HCT116 (cell line): Measurements from ENCODE around the gene GGT5. TPM values are rescaled to one million over a fixed set of nuclear protein-coding genes. Genes with fewer than 3 reads are reported as not detected.
"Not testable (repeated sequence)": the region's sequence is repeated elsewhere in the genome, so short reads cannot be mapped to it uniquely, and the experiment has no call there.

ENCODE experiments used
- ATAC-seq: fragments of 200-7000 bp; cut with Tn5 transposase; 2 replicates; pipeline ENCODE4 v1.9.1; 2020; ENCODE audit warnings: mild to moderate bottlenecking, moderate library complexity
- BruUV-seq: library from RNA; stranded (reverse); fragments of 400-500 nt; replicated peaks from 2 replicates; lab custom pipeline; 2021; lab: Mats Ljungman, UMichigan
- CTCF ChIA-PET: fragments of 300-600 bp; sonication (Branson Sonifier 250); formaldehyde crosslinking; loops from one replicate; lab custom pipeline; 2021; ENCODE audit warnings: antibody characterized with exemption; lab: Charles Lee
- POLR2A ChIA-PET: fragments of 300-600, 350-600 bp; sonication (Branson Sonifier 250); formaldehyde crosslinking; loops from one replicate; lab custom pipeline; 2021; ENCODE audit warnings: antibody characterized with exemption; lab: Charles Lee
- RAD21 ChIA-PET, 2 experiments: fragments of 300-600 bp; sonication (Branson Sonifier 250); formaldehyde crosslinking; loops; one replicate each; lab custom pipeline; 2023; ENCODE audit warnings: low total read pairs in 2 of 2; ENCODE audit not compliant: uncharacterized antibody in 2 of 2, unreplicated experiment in 2 of 2, low non-redundant PET in 1 of 2; lab: Charles Lee
- DNase-seq: peaks from one replicate; pipeline ENCODE4 v3.0.0-alpha.2; 2010; ENCODE audit warnings: low read depth, low spot score
- H2AFZ ChIP-seq: fragments of 200-600 bp; shearing (Covaris generic), sonication (generic); 2 replicates; pipeline ENCODE4 v1.6.1; 2017; ENCODE audit warnings: low read depth, mixed run types, mixed read lengths, antibody characterized with exemption, low read length; ENCODE audit not compliant: poor library complexity, severe bottlenecking
- H3K27ac ChIP-seq: 2 replicates; pipeline ENCODE4 v1.5.1; 2012; ENCODE audit warnings: low read depth, low read length
- H3K27me3 ChIP-seq: fragments of 200-600 bp; sonication (generic); 2 replicates; pipeline ENCODE4 v1.6.1; 2016; ENCODE audit warnings: mixed run types, low read length, mixed read lengths; ENCODE audit not compliant: insufficient read depth
- H3K36me3 ChIP-seq, 2 experiments: fragments of 200-500 bp in 1 of 2; fragments of 200-600 bp in 1 of 2; sonication (Bioruptor generic) in 1 of 2; sonication (generic) in 1 of 2; 2 replicates each; pipeline versions ENCODE4 v1.5.1 to v1.6.1; 2014 to 2016; ENCODE audit warnings: low read length in 2 of 2, inconsistent platforms in 1 of 2, mixed read lengths in 1 of 2, mixed run types in 1 of 2; ENCODE audit not compliant: insufficient read depth in 2 of 2, control insufficient read depth in 1 of 2
- H3K4me1 ChIP-seq, 2 experiments: fragments of 200-600 bp in 1 of 2; sonication (generic) in 1 of 2; 2 replicates each; pipeline versions ENCODE4 v1.5.1 to v1.6.1; 2012 to 2017; ENCODE audit warnings: low read length in 2 of 2, inconsistent platforms in 1 of 2, mild to moderate bottlenecking in 1 of 2, mixed read lengths in 1 of 2, mixed run types in 1 of 2, moderate library complexity in 1 of 2; ENCODE audit not compliant: insufficient read depth in 2 of 2, control insufficient read depth in 1 of 2
- H3K4me2 ChIP-seq: fragments of 200-600 bp; sonication (generic); 2 replicates; pipeline ENCODE4 v1.6.1; 2017; ENCODE audit warnings: mixed run types, low read length, mixed read lengths
- H3K4me3 ChIP-seq, 2 experiments: fragments of 200-600 bp in 1 of 2; sonication (generic) in 1 of 2; replicated peaks in 1 of 2; 2 replicates each; pipeline ENCODE4 v1.5.1; 2011 to 2016; ENCODE audit warnings: low read length in 2 of 2, control low read depth in 1 of 2, low read depth in 1 of 2, mild to moderate bottlenecking in 1 of 2, mixed read lengths in 1 of 2, mixed run types in 1 of 2
- H3K79me2 ChIP-seq: fragments of 200-600 bp; sonication (generic); 2 replicates; pipeline ENCODE4 v1.6.1; 2017; ENCODE audit warnings: mild to moderate bottlenecking, mixed run types, low read length, moderate library complexity, mixed read lengths; ENCODE audit not compliant: insufficient read depth
- H3K9ac ChIP-seq: fragments of 200-600 bp; sonication (generic); 2 replicates; pipeline ENCODE4 v1.6.1; 2016; ENCODE audit warnings: low read length, mixed read lengths
- H3K9me2 ChIP-seq: fragments of 200-600 bp; sonication (generic), shearing (Covaris generic); 2 replicates; pipeline ENCODE4 v1.6.1; 2017; ENCODE audit warnings: mixed run types, mild to moderate bottlenecking, moderate library complexity; ENCODE audit not compliant: insufficient read depth
- H3K9me3 ChIP-seq, 2 experiments: fragments of 200-500 bp in 1 of 2; fragments of 200-600 bp in 1 of 2; sonication (Bioruptor generic) in 1 of 2; sonication (generic) in 1 of 2; 2 replicates each; pipeline ENCODE4 v1.6.1; 2014 to 2017; ENCODE audit warnings: low read length in 2 of 2, mixed read lengths in 2 of 2, inconsistent platforms in 1 of 2, low read depth in 1 of 2, mild to moderate bottlenecking in 1 of 2, mixed run types in 1 of 2, moderate library complexity in 1 of 2; ENCODE audit not compliant: control insufficient read depth in 1 of 2, insufficient read depth in 1 of 2
- H4K20me1 ChIP-seq: fragments of 200-600 bp; sonication (generic), shearing (Covaris generic); 2 replicates; pipeline ENCODE4 v1.6.1; 2017; ENCODE audit warnings: mixed run types, mild to moderate bottlenecking, moderate library complexity; ENCODE audit not compliant: insufficient read depth
- intact Hi-C: fragments of 100-400 bp; cut with micrococcal nuclease; formaldehyde crosslinking; loops from 2 replicates; pipeline ENCODE4 v1.10.0; 2022
- total RNA-seq: library from RNA; stranded (reverse); gene quantifications from one replicate; pipeline ENCODE4 v1.2.1, GENCODE V29; 2021; ENCODE audit not compliant: unreplicated experiment

GGT5 gene
- total RNA-seq, 1 experiment from 2014 or later, result 0.57 TPM

DNA sequence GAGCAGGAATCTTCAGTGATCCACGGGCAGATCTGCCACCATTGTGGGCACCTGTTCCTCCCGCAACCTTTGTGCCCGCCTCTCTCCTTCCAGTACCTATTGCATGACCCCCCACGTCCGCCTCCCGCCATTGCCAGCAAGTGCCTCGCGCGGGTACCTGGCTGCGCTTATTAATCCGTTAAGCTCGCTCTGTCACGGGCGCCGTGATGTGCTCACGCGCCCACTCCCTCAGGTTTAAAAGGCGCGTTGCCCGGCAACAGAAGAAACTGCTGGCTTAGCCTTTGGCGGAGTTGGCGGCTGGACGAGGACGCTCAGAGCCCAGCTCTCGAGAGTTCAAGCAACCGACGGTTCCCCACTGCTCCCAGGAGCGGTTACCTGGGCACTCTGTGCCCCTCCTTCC is 6.4 kb upstream of the GGT5 start:
- H3K9me3 ChIP-seq, ATAC-seq, RAD21 ChIA-PET, intact Hi-C loops, H3K27ac ChIP-seq, H3K79me2 ChIP-seq, CTCF ChIA-PET, H4K20me1 ChIP-seq, H3K4me1 ChIP-seq, H3K9me2 ChIP-seq, H3K36me3 ChIP-seq, H3K4me2 ChIP-seq, DNase-seq, BruUV-seq, POLR2A ChIA-PET, H2AFZ ChIP-seq, H3K9ac ChIP-seq, H3K4me3 ChIP-seq, H3K27me3 ChIP-seq: not testable (repeated sequence)

DNA sequence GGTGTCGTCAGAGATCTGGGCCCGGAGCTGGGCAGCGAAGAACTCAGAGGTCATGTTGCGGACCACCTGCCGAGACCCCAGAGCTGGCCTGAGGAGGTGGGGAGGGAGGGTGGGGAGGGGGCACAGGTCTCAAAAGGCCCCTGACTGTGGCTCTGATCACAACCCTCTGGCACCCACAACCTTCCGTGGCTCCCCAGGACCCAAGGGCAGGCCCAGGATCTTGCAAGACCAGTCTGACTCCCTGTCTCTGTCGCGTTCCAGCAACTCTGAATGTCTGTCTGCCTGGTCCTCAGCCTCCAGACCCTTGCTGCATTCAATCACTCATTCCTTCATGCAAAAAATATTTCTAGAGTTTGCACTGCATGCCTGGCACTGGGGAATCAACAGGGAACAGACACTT is 4.5 kb upstream of the GGT5 start:
- POLR2A ChIA-PET, H3K36me3 ChIP-seq, ATAC-seq, H3K79me2 ChIP-seq, H3K27ac ChIP-seq, intact Hi-C loops, H3K4me3 ChIP-seq, H4K20me1 ChIP-seq, BruUV-seq, H3K9me3 ChIP-seq, H3K27me3 ChIP-seq, RAD21 ChIA-PET, DNase-seq, H3K9me2 ChIP-seq, H2AFZ ChIP-seq, H3K4me2 ChIP-seq, H3K9ac ChIP-seq: not testable (repeated sequence)
- peaks cover 13 to 16% of the 10 kb centered on the region in 2 experiments for H3K4me1 ChIP-seq
- CTCF ChIA-PET, result interaction anchor here (0.8 kb wide), 1 partner anchor 59 kb away, joined by 3 read pairs; no protein-coding TSS in a partner anchor

- H3K4me3 ChIP-seq, intact Hi-C loops, ATAC-seq, H3K27me3 ChIP-seq, RAD21 ChIA-PET, H3K36me3 ChIP-seq, H2AFZ ChIP-seq, BruUV-seq, H4K20me1 ChIP-seq, H3K9me2 ChIP-seq, H3K79me2 ChIP-seq, POLR2A ChIA-PET, H3K27ac ChIP-seq, H3K9me3 ChIP-seq, DNase-seq, H3K4me2 ChIP-seq, H3K9ac ChIP-seq: not testable (repeated sequence)
- CTCF ChIA-PET, result interaction anchor here (0.8 kb wide), 1 partner anchor 59 kb away, joined by 3 read pairs; no protein-coding TSS in a partner anchor
- H3K4me1 ChIP-seq, result peaks cover 13 to 19% of the 10 kb centered on the region in 2 experiments
Observed at GRCh38 chr22:24248611-24249010, 3.7 kb upstream of the GGT5 start.
